NCI-H2196 (cell line): ENCODE results near the gene BZW2.

Source experiments
- DNase-seq: peaks from one replicate; lab custom pipeline; 2025; ENCODE audit not compliant: unreplicated experiment; lab: John Stamatoyannopoulos, UW

The BZW2 gene

DNA sequence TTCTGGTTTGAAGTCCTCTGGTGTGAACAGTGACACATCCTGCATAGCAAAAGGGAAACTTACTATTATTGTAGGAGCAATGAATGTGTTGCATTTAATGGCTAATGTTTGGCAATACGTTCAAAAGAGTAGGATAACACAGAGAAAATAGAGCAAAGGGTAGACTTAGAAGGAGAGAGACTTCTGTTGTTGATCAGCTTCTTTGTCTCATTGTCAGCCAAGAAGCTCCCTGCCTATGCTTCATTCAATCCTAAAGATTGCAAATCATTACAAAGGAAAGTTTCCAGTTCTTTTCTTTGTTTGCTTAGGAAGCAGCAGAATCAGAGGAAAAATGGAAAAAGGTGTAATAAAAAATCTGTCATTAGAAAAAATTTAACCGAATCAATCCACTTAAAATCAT is 99.7 kb downstream of the BZW2 start:
- no peak for DNase-seq

DNA sequence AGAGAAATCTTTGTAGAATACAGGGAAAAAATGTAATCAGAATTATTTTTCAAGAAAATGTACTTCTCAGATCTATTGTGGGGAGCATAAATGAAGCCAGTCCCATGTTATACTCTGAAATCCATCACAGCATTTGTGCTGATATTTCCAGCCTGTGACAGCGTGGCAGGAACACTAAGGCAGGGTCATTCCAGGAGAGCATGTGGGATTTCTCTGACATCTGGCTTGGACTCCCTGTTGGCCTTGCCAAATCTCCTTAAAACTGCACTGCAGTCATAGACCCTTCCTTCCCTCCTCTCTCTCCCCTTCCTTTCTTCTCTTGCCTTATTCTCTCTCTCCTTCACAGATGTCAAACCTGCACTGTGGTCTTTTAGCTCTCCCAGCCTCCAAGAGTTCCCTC is 101.1 kb downstream of the BZW2 start:
- DNase-seq = no peak

DNA sequence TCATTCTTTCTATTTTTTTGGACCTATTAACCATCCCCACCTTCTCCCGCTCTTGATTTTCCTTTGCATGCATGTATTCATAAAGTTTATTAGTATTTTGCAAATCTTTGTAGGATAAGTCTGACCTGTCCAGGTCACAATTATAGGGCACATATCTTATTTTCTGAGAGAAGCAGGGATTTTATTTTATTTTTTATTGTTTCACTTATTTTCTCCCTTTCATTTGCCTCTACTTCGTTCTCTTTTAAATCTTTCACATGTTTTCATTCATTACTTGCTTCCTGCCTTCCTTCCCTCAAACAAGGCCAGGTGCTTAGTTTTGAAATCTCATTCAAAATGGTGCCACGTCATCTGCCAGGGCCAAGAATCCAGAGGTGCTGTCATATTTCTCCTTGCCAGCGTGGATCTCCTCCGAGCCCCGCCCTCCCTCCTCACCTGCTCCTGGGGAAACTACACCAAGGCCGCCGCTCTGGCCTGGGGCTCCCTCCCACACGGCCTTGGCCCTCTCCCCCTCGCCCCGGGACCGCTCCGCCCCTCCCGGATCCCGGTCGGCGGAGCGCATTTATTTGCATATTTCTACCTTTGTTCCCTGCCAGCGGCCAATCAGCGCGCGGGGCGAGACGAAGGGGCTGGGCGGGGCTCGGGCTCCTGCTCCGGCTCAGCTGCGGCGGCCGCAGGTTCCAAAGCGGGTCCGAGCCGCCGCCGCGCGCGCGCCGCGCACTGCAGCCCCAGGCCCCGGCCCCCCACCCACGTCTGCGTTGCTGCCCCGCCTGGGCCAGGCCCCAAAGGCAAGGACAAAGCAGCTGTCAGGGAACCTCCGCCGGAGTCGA is 107.3 kb downstream of the BZW2 start, which contains the start of gene TSPAN13:
TSPAN13 (plus strand) TSS at position 654 of the 830 bp plus-strand sequence. CDS start 213 bp downstream, outside the sequence.
- peak; percentile 92 for DNase-seq

DNA sequence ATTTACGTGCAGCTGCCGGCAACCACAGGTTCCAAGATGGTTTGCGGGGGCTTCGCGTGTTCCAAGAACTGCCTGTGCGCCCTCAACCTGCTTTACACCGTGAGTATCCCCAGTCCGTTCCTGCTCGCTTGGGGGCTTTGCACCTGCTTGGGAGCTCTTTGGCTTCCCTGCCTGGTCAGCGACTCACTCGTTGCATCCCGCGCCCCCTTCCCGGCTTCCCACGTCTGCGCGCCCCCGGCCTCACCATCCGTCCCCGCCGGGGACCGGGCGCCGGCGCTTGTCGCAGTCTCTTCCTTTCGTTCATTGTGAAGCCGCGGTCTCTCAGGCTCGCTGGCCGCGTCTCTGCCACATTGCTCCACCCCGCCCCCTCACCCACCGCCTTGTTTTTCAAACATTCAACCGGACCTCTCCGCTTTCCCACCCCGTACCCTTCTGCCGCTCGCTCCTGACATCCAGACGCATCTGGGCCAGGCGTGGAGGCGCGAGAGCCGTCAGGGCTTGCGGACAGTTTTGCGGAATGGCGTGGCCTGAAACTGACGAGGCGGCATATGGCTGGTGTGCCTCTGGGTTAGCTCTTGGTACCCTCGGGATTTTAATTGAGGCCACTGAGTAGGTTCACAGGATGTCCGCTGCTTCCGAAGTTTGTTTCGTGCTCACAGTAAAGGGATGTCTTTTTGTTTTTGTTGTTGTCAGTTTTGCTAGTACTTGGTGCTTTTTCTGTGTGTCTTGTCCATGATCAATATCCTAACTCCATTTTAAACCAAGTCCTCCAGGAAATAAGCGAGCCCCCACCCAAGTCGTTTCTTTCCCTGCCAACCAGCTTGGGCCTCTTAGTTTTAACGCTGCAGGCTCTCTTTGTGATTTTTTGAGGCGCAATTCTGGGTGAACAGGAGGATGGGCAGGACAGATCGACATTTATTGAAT is 108.2 kb downstream of the BZW2 start:
- peak; percentile 15 for DNase-seq

DNA sequence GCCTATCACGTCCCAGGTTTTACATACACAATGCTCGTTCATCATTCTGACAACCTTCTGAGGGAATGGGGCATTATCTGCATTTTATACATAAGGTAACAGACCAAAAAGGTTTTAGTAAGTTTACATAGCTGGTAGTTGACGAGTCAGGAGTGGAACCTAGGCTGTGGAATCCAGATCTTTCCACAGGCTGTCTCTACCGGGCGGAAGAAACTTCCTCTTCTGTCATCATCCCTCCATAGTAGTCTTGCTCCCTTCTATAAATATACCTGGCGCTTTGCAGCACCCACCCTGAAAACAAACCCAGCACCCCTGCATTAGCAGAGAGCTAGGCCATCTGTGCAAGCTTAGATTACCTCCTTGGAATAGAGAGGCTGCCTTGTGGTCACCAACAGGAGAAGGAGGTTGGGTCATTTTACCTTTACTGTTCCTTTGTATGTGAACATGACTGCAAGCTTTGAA is 108.9 kb downstream of the BZW2 start:
- DNase-seq = no peak

DNA sequence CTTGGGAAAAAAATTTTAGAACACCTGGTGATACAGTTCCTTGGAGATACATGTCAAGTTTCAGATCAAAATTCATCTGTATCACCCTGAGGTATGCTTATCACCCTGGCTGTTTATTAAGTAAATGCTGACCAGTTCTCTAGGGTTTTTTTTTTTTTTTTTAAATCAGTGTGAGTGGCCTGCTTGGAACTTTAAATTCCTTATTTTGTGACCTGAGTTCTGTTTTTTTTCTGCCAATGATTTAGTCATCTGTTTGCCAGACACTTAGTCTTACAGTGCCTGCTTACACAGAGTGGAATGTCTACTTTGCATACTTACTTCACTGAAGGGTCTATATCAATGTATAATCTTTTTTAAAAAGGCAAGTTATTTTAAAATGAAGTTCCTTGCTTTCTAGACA is 109.4 kb downstream of the BZW2 start:
- no peak for DNase-seq
